DOHH2 (cell line): ENCODE results near the gene CD19.

ENCODE experiments used
- H3F3A ChIP-seq: fragments of 200-600 bp; sonication (generic), shearing (Covaris generic); 2 replicates; pipeline ENCODE4 v1.6.0; 2016; ENCODE audit warnings: antibody characterized with exemption, mild to moderate bottlenecking; ENCODE audit not compliant: control insufficient read depth, insufficient read depth
- H3K27ac ChIP-seq: fragments of 200-600 bp; sonication (generic); 2 replicates; pipeline ENCODE4 v1.5.1; 2014; ENCODE audit warnings: low read depth, mild to moderate bottlenecking, low read length, moderate library complexity
- H3K27me3 ChIP-seq: fragments of 200-600 bp; sonication (generic); 2 replicates; pipeline ENCODE4 v1.6.1; 2014; ENCODE audit warnings: mild to moderate bottlenecking, low read length, mixed read lengths; ENCODE audit not compliant: control insufficient read depth
- H3K36me3 ChIP-seq: fragments of 200-600 bp; sonication (generic); 2 replicates; pipeline ENCODE4 v1.6.1; 2014; ENCODE audit warnings: mild to moderate bottlenecking, low read length, moderate library complexity, mixed read lengths; ENCODE audit not compliant: control insufficient read depth
- H3K4me1 ChIP-seq: fragments of 200-600 bp; sonication (generic); 2 replicates; pipeline ENCODE4 v1.6.1; 2014; ENCODE audit warnings: mild to moderate bottlenecking, low read length, mixed read lengths; ENCODE audit not compliant: control insufficient read depth
- H3K4me2 ChIP-seq: fragments of 200-600 bp; sonication (generic); 2 replicates; pipeline ENCODE4 v1.6.0; 2014; ENCODE audit warnings: mild to moderate bottlenecking, low read length, moderate library complexity
- H3K4me3 ChIP-seq: fragments of 200-600 bp; sonication (generic); 2 replicates; pipeline ENCODE4 v1.5.1; 2014; ENCODE audit warnings: mild to moderate bottlenecking, low read length, mixed read lengths
- H3K79me2 ChIP-seq: fragments of 200-600 bp; sonication (generic); 2 replicates; pipeline ENCODE4 v1.6.1; 2014; ENCODE audit warnings: mild to moderate bottlenecking, low read length, mixed read lengths; ENCODE audit not compliant: control insufficient read depth
- H3K9me2 ChIP-seq: fragments of 200-600 bp; sonication (generic); replicated peaks from 2 replicates; pipeline ENCODE4 v1.6.1; 2014; ENCODE audit warnings: mild to moderate bottlenecking, low read length, mixed read lengths; ENCODE audit not compliant: control insufficient read depth
- H3K9me3 ChIP-seq: fragments of 200-600 bp; sonication (generic); 2 replicates; pipeline ENCODE4 v1.6.1; 2014; ENCODE audit warnings: antibody characterized with exemption, low read length, mixed read lengths; ENCODE audit not compliant: control insufficient read depth, insufficient read depth
- H4K20me1 ChIP-seq: fragments of 200-600 bp; sonication (generic); 2 replicates; pipeline ENCODE4 v1.6.0; 2014; ENCODE audit warnings: low read depth, mild to moderate bottlenecking, antibody characterized with exemption, low read length, moderate library complexity; ENCODE audit not compliant: control insufficient read depth, insufficient read depth
- EZH2phosphoT487 ChIP-seq: fragments of 200-600 bp; sonication (generic); IDR thresholded peaks from 2 replicates; pipeline ENCODE4 v1.6.1; 2017; ENCODE audit warnings: borderline replicate concordance, mild to moderate bottlenecking, antibody characterized with exemption, low read length, moderate library complexity, mixed read lengths
- TF ChIP-seq, protein P1 (sequence below): fragments of 200-600 bp; sonication (generic); IDR thresholded peaks from one replicate; pipeline ENCODE4 v1.5.1; 2014; ENCODE audit warnings: antibody characterized with exemption, mild to moderate bottlenecking, low read depth, low read length; ENCODE audit not compliant: poor library complexity, severe bottlenecking

The CD19 gene

DNA sequence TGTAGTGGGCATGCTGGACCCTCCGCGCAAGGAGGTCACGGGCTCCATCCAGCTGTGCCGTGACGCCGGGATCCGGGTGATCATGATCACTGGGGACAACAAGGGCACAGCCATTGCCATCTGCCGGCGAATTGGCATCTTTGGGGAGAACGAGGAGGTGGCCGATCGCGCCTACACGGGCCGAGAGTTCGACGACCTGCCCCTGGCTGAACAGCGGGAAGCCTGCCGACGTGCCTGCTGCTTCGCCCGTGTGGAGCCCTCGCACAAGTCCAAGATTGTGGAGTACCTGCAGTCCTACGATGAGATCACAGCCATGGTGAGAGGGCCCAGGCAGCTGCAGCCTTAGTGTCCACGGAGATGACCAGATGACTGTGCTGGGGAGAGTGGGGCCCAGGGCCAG is 31.2 kb upstream of the CD19 start:
- H3K27ac ChIP-seq = no peak overlapping the region

GRCh38 chr16:28901862-28902261 is 29.9 kb upstream of the CD19 start:
- no peak overlapping the region for H3K4me2 ChIP-seq
- no peaks in the 10 kb centered on the region for H3F3A ChIP-seq
- no peaks in the 10 kb centered on the region for H3K9me2 ChIP-seq

More for the DNA sequence above, 31.2 kb upstream of the CD19 start:
- peaks cover 15% of the 10 kb centered on the region; the same call in 1 of the 2 replicates for H3K36me3 ChIP-seq
- no peaks in the 10 kb centered on the region for H3K4me1 ChIP-seq
- no peak for TF ChIP-seq EZH2phosphoT487
- TF ChIP-seq, protein P1, sequence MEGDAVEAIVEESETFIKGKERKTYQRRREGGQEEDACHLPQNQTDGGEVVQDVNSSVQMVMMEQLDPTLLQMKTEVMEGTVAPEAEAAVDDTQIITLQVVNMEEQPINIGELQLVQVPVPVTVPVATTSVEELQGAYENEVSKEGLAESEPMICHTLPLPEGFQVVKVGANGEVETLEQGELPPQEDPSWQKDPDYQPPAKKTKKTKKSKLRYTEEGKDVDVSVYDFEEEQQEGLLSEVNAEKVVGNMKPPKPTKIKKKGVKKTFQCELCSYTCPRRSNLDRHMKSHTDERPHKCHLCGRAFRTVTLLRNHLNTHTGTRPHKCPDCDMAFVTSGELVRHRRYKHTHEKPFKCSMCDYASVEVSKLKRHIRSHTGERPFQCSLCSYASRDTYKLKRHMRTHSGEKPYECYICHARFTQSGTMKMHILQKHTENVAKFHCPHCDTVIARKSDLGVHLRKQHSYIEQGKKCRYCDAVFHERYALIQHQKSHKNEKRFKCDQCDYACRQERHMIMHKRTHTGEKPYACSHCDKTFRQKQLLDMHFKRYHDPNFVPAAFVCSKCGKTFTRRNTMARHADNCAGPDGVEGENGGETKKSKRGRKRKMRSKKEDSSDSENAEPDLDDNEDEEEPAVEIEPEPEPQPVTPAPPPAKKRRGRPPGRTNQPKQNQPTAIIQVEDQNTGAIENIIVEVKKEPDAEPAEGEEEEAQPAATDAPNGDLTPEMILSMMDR = no peak
- no peaks in the 10 kb centered on the region for H3F3A ChIP-seq
- H3K4me2 ChIP-seq = no peak overlapping the region
- no peak overlapping the region for H3K4me3 ChIP-seq
- H3K79me2 ChIP-seq = no peaks in the 10 kb centered on the region
- H3K27me3 ChIP-seq = no peaks in the 10 kb centered on the region
- no peaks in the 10 kb centered on the region for H4K20me1 ChIP-seq
- H3K9me2 ChIP-seq = no peaks in the 10 kb centered on the region
- no peaks in the 10 kb centered on the region for H3K9me3 ChIP-seq

GRCh38 chr16:28902909-28903308 is 28.9 kb upstream of the CD19 start:
- Histone ChIP-seq H3F3A (no peaks in the 10 kb centered on the region), H4K20me1 (no peaks in the 10 kb centered on the region), H3K27ac (no peak overlapping the region), H3K36me3 (peaks cover 21% of the 10 kb centered on the region; the same call in 1 of the 2 replicates), H3K27me3 (no peaks in the 10 kb centered on the region), H3K9me3 (no peaks in the 10 kb centered on the region), H3K9me2 (no peaks in the 10 kb centered on the region), H3K4me1 (no peaks in the 10 kb centered on the region), H3K4me3 (no peak overlapping the region), H3K4me2 (no peak overlapping the region), H3K79me2 (no peaks in the 10 kb centered on the region)
- TF ChIP-seq, protein P1 = no peak
- no peak for TF ChIP-seq EZH2phosphoT487

More at GRCh38 chr16:28901862-28902261, 29.9 kb upstream of the CD19 start:
- no peaks in the 10 kb centered on the region for H3K27me3 ChIP-seq
- no peak overlapping the region for H3K27ac ChIP-seq
- TF ChIP-seq EZH2phosphoT487 = no peak
- H3K4me1 ChIP-seq = no peaks in the 10 kb centered on the region
- H3K4me3 ChIP-seq = no peak overlapping the region
- H3K36me3 ChIP-seq = peaks cover 21% of the 10 kb centered on the region; the same call in 1 of the 2 replicates
- no peaks in the 10 kb centered on the region for H3K79me2 ChIP-seq
- no peaks in the 10 kb centered on the region for H3K9me3 ChIP-seq
- no peaks in the 10 kb centered on the region for H4K20me1 ChIP-seq

- Histone ChIP-seq H3K79me2 (no peaks in the 10 kb centered on the region), H3K27ac (no peak overlapping the region), H3K4me2 (no peak overlapping the region), H4K20me1 (no peaks in the 10 kb centered on the region), H3F3A (no peaks in the 10 kb centered on the region), H3K27me3 (no peaks in the 10 kb centered on the region), H3K9me3 (no peaks in the 10 kb centered on the region), H3K4me3 (no peak overlapping the region), H3K9me2 (no peaks in the 10 kb centered on the region), H3K4me1 (no peaks in the 10 kb centered on the region), H3K36me3 (peaks cover 23% of the 10 kb centered on the region)
- TF ChIP-seq, protein P1 = no peak
- TF ChIP-seq EZH2phosphoT487 = no peak
Measured at GRCh38 chr16:28903344-28904042, 28.3 kb upstream of the CD19 start.
